ENCODE data around the gene CCDC122.

DNA sequence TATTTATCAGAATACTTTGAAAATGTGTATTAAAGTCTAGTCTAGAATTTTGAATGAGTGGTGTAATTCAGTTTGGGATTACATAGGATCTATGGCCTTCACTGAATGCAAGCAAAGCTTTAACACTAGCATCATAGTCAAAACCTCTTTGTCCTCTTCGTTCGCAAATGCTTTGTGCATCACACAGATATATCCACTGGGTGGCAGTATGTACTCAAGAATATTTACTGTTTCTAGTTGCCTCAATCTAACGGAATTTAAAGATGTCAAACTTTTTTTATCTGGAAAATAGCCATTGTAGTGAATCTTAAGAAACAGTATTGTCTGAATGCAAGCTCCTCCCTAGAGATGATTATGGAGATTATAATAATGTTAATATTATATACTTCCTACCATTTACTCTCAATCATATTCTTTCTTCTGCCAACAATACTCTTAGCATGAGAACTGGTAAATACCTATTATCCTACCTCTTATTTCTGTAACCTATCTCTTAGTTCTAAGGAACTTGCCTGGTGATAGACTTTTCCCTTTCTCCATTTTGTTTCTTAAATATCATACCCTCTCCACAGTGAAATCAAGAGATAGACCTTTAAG lies 26.0 kb upstream of the CCDC122 start:
- TF ChIP-seq, protein P1, sequence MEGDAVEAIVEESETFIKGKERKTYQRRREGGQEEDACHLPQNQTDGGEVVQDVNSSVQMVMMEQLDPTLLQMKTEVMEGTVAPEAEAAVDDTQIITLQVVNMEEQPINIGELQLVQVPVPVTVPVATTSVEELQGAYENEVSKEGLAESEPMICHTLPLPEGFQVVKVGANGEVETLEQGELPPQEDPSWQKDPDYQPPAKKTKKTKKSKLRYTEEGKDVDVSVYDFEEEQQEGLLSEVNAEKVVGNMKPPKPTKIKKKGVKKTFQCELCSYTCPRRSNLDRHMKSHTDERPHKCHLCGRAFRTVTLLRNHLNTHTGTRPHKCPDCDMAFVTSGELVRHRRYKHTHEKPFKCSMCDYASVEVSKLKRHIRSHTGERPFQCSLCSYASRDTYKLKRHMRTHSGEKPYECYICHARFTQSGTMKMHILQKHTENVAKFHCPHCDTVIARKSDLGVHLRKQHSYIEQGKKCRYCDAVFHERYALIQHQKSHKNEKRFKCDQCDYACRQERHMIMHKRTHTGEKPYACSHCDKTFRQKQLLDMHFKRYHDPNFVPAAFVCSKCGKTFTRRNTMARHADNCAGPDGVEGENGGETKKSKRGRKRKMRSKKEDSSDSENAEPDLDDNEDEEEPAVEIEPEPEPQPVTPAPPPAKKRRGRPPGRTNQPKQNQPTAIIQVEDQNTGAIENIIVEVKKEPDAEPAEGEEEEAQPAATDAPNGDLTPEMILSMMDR (IDR thresholded peaks at IDR 0.05; ENCODE audit: insufficient read depth, low read depth, low read length), result peak; percentile 70
- no peak for TF ChIP-seq EZH2 (IDR thresholded peaks at IDR 0.05; ENCODE audit: insufficient read depth, low read length)

All from astrocyte (in vitro differentiated cells and primary cell).